ENCODE results near the gene EGFL7. TPM values are rescaled to one million over a fixed set of nuclear protein-coding genes. Genes with fewer than 3 reads are reported as not detected.

EGFL7 gene
- total RNA-seq, 1 donor from 2014 or later = 56.2 TPM

DNA sequence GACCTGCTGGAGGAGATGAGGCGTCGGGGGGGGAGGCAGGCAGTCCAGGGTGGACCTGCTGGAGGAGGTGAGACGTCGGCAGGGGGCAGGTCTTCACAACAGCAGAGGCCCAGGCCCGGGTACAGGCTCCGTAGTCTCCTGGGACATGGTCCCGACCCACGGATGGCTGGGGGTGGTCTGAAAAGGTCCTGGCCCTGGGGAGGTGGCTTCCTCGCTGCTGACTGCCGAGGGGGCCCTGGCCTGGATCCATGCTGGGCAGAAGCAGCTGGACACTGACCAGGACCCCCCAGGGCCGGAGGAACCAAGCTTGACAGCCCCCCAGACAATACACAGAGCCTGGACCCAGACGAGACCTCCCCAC lies 8.5 kb downstream of the EGFL7 start:
- Histone ChIP-seq H3K36me3 (ENCODE audit: control insufficient read depth, insufficient read depth, low read length) (no peaks in the 10 kb centered on the region), H3K27me3 (ENCODE audit: control insufficient read depth, insufficient read depth, low read length) (peaks cover 19% of the 10 kb centered on the region), H3K4me3 (ENCODE audit: low read depth, low read length) (no peak overlapping the region)
- no peak for DNase-seq (ENCODE audit: low read depth)
- no peak for TF ChIP-seq CTCF (IDR thresholded peaks at IDR 0.05; ENCODE audit: insufficient read depth, low read length, poor library complexity, severe bottlenecking)

- H3K27me3 ChIP-seq (ENCODE audit: control insufficient read depth, insufficient read depth, low read length) = peaks cover 14% of the 10 kb centered on the region
- H3K36me3 ChIP-seq (ENCODE audit: control insufficient read depth, insufficient read depth, low read length) = no peaks in the 10 kb centered on the region
- H3K4me3 ChIP-seq (ENCODE audit: low read depth, low read length) = no peak overlapping the region
- peak; percentile 95 for TF ChIP-seq CTCF (IDR thresholded peaks at IDR 0.05; ENCODE audit: insufficient read depth, low read length, poor library complexity, severe bottlenecking)
- DNase-seq (ENCODE audit: low read depth) = no peak
These were observed 9.1 kb downstream of the EGFL7 start for GRCh38 chr9:136671646-136672430.

- no peak for DNase-seq (ENCODE audit: low read depth)
- no peak overlapping the region for H3K4me3 ChIP-seq (ENCODE audit: low read depth, low read length)
- H3K36me3 ChIP-seq (ENCODE audit: control insufficient read depth, insufficient read depth, low read length) = peaks cover 1% of the 10 kb centered on the region
- H3K27me3 ChIP-seq (ENCODE audit: control insufficient read depth, insufficient read depth, low read length) = peaks cover 10% of the 10 kb centered on the region
- no peak for TF ChIP-seq CTCF (IDR thresholded peaks at IDR 0.05; ENCODE audit: insufficient read depth, low read length, poor library complexity, severe bottlenecking)
These were observed 9.8 kb downstream of the EGFL7 start for GRCh38 chr9:136672431-136673087.

DNA sequence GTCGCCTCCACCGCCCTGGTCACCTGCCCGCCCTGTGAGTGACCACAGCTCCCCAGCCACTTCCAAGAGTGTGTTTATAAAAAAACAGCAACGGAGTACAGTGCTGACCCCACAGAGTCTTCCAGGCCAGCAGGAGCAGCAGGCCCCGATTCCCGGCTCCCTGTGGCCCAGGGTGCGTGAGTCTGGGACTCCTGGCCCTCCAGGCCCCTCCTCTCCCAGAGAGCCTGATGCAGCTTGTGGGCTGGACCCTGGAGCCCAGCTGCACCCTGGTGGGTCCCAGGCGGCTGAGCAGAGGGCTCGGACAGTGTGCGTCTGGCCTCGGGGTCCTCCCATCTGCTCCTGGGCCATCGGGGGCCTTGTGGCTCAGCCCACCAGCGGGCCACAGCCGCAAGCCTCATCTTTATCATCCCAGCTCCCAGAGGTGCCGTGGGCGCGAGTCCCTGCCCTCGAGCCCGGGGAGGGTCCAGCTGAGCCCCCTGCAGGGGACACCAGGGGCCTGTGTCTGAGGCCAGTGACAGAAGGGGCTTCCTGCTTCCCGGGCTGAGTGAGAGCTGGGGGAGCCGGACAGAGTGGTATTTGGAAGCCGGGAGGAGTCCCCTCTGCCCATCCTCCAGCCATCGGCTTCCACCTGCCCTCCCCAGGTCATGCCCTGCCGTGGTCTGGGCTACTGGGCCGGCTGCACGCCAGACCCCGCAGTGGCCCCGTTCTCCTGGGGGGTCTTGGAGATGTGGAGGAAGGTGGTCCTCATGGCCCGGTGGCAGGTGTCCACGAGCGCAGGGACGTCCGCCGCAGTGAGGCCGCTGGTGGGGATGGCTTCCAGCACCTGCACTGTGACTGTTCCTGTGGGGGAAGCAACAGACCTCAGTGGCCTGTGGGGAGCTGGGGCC lies 10.6 kb downstream of the EGFL7 start:
- TF ChIP-seq CTCF (IDR thresholded peaks at IDR 0.05; ENCODE audit: insufficient read depth, low read length, poor library complexity, severe bottlenecking) = no peak
- H3K27me3 ChIP-seq (ENCODE audit: control insufficient read depth, insufficient read depth, low read length) = peaks cover 4% of the 10 kb centered on the region
- no peak overlapping the region for H3K4me3 ChIP-seq (ENCODE audit: low read depth, low read length)
- no peak for DNase-seq (ENCODE audit: low read depth)
- H3K36me3 ChIP-seq (ENCODE audit: control insufficient read depth, insufficient read depth, low read length) = peaks cover 1% of the 10 kb centered on the region

DNA sequence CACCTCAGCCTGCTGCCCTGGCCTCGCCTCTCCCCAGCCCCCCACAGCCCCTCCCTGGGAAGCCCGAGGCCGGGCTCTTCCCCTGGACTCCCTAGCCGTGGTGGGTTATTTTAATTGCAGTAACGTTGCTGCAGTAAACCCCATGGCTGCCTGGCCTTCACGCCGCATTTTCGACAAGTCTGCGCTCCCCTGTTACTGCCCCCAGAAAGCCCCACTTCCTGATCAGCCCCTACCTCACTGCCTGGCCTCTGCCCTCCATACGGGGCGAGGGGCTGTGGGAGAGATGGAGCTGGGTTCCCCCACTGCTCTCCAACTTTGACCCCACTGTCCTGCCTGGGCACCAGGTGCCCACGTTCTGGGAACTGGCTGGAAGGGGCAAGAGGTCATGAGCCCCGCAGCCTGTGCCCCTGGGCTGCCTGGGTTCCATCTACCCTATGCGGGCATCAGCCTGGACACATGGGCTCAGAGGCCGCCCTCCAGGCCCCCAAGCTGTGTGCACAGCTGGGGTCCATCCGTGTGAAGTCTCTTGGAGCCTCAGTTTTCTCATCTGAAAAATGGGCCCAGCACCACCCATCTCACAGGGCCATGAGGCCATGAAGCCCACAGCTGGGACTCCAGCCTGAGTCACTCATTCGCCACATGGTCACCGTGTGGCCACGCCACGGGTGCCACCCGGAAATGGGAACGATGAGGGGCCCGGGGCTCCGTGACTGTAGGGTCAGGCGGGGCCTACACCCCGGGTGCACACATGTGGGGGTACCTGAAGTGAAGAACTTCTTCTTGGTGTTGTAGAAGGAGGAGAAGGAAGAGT lies 11.5 kb downstream of the EGFL7 start:
- DNase-seq (ENCODE audit: low read depth) = no peak
- H3K4me3 ChIP-seq (ENCODE audit: low read depth, low read length) = no peak overlapping the region
- peaks cover 4% of the 10 kb centered on the region for H3K27me3 ChIP-seq (ENCODE audit: control insufficient read depth, insufficient read depth, low read length)
- peaks cover 1% of the 10 kb centered on the region for H3K36me3 ChIP-seq (ENCODE audit: control insufficient read depth, insufficient read depth, low read length)
- no peak for TF ChIP-seq CTCF (IDR thresholded peaks at IDR 0.05; ENCODE audit: insufficient read depth, low read length, poor library complexity, severe bottlenecking)

All from kidney epithelial cell (primary cell).